ENCODE results near the gene STRIP2. TPM values are rescaled to one million over a fixed set of nuclear protein-coding genes. Genes with fewer than 3 reads are reported as not detected.

STRIP2 gene
- total and polyA plus RNA-seq, 9 of the 15 experiments (the other 6 are each of a cell fraction or from before 2014, with no cell fraction given): 10.1 to 81.8 (median 42.3) TPM

DNA sequence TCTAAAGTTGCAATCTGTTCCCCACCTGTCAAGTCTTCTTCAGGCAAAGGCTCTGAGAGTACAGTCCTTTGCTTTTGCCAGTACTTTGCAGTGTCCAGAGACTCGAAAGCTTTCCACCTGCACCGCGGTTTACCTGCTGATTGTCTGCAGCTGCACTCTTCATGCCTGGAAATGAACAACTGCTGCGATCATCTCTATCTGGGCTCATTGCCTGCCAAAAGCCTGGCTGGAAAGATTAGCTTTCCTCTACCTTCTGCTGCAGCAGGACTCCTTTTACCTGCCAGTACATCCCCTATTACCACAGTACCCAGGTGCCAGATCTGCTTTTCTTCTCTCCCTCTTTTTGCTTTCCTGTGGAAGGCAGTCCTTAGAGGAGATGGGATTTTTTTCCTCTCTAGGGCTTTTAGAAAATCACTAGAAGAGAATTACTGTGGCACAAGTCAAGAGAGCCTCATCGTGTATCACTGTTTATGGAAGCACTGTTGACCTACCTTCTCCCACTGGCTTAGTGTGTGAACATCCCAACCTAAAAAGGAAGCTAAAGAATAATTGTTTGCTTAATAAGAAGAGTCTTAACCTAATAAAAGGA, 2.2 kb downstream of the STRIP2 start (continued):
- TF ChIP-seq, protein P1, sequence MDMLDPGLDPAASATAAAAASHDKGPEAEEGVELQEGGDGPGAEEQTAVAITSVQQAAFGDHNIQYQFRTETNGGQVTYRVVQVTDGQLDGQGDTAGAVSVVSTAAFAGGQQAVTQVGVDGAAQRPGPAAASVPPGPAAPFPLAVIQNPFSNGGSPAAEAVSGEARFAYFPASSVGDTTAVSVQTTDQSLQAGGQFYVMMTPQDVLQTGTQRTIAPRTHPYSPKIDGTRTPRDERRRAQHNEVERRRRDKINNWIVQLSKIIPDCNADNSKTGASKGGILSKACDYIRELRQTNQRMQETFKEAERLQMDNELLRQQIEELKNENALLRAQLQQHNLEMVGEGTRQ (CRISPR knock-in tag; IDR thresholded peaks at IDR 0.05): no peak
- TF ChIP-seq, protein P2, sequence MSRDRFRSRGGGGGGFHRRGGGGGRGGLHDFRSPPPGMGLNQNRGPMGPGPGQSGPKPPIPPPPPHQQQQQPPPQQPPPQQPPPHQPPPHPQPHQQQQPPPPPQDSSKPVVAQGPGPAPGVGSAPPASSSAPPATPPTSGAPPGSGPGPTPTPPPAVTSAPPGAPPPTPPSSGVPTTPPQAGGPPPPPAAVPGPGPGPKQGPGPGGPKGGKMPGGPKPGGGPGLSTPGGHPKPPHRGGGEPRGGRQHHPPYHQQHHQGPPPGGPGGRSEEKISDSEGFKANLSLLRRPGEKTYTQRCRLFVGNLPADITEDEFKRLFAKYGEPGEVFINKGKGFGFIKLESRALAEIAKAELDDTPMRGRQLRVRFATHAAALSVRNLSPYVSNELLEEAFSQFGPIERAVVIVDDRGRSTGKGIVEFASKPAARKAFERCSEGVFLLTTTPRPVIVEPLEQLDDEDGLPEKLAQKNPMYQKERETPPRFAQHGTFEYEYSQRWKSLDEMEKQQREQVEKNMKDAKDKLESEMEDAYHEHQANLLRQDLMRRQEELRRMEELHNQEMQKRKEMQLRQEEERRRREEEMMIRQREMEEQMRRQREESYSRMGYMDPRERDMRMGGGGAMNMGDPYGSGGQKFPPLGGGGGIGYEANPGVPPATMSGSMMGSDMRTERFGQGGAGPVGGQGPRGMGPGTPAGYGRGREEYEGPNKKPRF (IDR thresholded peaks at IDR 0.05; ENCODE audit: low read depth, low read length): no peak
- no peak for TF ChIP-seq ZNF318 (IDR thresholded peaks at IDR 0.05; ENCODE audit: borderline replicate concordance in 1 of 2, low read depth in 1 of 2)
- TF ChIP-seq KDM2B (CRISPR knock-in tag; IDR thresholded peaks at IDR 0.05): no peak
- TF ChIP-seq, protein P3, sequence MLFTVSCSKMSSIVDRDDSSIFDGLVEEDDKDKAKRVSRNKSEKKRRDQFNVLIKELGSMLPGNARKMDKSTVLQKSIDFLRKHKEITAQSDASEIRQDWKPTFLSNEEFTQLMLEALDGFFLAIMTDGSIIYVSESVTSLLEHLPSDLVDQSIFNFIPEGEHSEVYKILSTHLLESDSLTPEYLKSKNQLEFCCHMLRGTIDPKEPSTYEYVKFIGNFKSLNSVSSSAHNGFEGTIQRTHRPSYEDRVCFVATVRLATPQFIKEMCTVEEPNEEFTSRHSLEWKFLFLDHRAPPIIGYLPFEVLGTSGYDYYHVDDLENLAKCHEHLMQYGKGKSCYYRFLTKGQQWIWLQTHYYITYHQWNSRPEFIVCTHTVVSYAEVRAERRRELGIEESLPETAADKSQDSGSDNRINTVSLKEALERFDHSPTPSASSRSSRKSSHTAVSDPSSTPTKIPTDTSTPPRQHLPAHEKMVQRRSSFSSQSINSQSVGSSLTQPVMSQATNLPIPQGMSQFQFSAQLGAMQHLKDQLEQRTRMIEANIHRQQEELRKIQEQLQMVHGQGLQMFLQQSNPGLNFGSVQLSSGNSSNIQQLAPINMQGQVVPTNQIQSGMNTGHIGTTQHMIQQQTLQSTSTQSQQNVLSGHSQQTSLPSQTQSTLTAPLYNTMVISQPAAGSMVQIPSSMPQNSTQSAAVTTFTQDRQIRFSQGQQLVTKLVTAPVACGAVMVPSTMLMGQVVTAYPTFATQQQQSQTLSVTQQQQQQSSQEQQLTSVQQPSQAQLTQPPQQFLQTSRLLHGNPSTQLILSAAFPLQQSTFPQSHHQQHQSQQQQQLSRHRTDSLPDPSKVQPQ (CRISPR knock-in tag; IDR thresholded peaks at IDR 0.05; ENCODE audit: borderline replicate concordance): no peak
- no peak for TF ChIP-seq ZNF699 (CRISPR knock-in tag; IDR thresholded peaks at IDR 0.05; ENCODE audit: insufficient replicate concordance)
- TF ChIP-seq, protein P4, sequence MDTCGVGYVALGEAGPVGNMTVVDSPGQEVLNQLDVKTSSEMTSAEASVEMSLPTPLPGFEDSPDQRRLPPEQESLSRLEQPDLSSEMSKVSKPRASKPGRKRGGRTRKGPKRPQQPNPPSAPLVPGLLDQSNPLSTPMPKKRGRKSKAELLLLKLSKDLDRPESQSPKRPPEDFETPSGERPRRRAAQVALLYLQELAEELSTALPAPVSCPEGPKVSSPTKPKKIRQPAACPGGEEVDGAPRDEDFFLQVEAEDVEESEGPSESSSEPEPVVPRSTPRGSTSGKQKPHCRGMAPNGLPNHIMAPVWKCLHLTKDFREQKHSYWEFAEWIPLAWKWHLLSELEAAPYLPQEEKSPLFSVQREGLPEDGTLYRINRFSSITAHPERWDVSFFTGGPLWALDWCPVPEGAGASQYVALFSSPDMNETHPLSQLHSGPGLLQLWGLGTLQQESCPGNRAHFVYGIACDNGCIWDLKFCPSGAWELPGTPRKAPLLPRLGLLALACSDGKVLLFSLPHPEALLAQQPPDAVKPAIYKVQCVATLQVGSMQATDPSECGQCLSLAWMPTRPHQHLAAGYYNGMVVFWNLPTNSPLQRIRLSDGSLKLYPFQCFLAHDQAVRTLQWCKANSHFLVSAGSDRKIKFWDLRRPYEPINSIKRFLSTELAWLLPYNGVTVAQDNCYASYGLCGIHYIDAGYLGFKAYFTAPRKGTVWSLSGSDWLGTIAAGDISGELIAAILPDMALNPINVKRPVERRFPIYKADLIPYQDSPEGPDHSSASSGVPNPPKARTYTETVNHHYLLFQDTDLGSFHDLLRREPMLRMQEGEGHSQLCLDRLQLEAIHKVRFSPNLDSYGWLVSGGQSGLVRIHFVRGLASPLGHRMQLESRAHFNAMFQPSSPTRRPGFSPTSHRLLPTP (IDR thresholded peaks at IDR 0.05; ENCODE audit: borderline replicate concordance, extremely low read depth, insufficient read length): no peak

All from K562 (cell line).